Aorta (tissue), 5 donors: ENCODE data around the gene USH1C. TPM values are rescaled to one million over a fixed set of nuclear protein-coding genes. Genes with fewer than 3 reads are reported as not detected.

ENCODE experiments used
- ATAC-seq: fragments of 200-7000 bp; cut with Tn5 transposase; one replicate; pipeline ENCODE4 v1.9.1; 2022; ENCODE audit warnings: moderate library complexity; ENCODE audit not compliant: low FRiP score
- DNase-seq, 2 donors: peaks; one replicate each; pipeline ENCODE4 v3.0.0-alpha.2; 2020
- H3K27ac ChIP-seq, 2 donors: one replicate each; pipeline ENCODE4 v1.5.1; 2013; ENCODE audit warnings: low read length in 2 of 2, mild to moderate bottlenecking in 2 of 2, moderate library complexity in 2 of 2, control low read depth in 1 of 2, inconsistent platforms in 1 of 2, low read depth in 1 of 2
- H3K27me3 ChIP-seq, 2 donors: one replicate each; pipeline ENCODE4 v1.6.1; 2013; ENCODE audit warnings: control low read depth in 1 of 2, low read length in 1 of 2, mild to moderate bottlenecking in 1 of 2, moderate library complexity in 1 of 2; ENCODE audit not compliant: insufficient read depth in 2 of 2, control insufficient read depth in 1 of 2
- H3K36me3 ChIP-seq, 2 donors: one replicate each; pipeline ENCODE4 v1.6.1; 2013; ENCODE audit warnings: control low read depth in 1 of 2, low read length in 1 of 2, mild to moderate bottlenecking in 1 of 2; ENCODE audit not compliant: insufficient read depth in 2 of 2, control insufficient read depth in 1 of 2
- H3K4me1 ChIP-seq, 2 donors: one replicate each; pipeline ENCODE4 v1.6.1; 2013; ENCODE audit warnings: low read length in 2 of 2, control low read depth in 1 of 2, mild to moderate bottlenecking in 1 of 2, moderate library complexity in 1 of 2; ENCODE audit not compliant: insufficient read depth in 2 of 2, control insufficient read depth in 1 of 2
- H3K4me3 ChIP-seq, 2 donors: one replicate each; pipeline ENCODE4 v1.5.1; 2013; ENCODE audit warnings: low read length in 2 of 2, control low read depth in 1 of 2, mild to moderate bottlenecking in 1 of 2
- H3K9me3 ChIP-seq: one replicate; pipeline ENCODE4 v1.6.1; 2013; ENCODE audit warnings: mild to moderate bottlenecking, low read length; ENCODE audit not compliant: control insufficient read depth
- WGBS, 2 donors: extraction: QIAGEN DNeasy Blood & Tissue Kit; methylation state at CpG; one replicate each; pipeline ENCODE4 v1.1.7; 2013; 5-methylcytosine and 5-hydroxymethylcytosine counted together
- intact Hi-C, 2 donors: fragments of 100-400 bp; cut with DNase I; formaldehyde crosslinking; loops; one replicate each; pipeline versions ENCODE4 v1.14.2 to v1.15.0; 2022
- polyA plus RNA-seq, 2 donors: library from polyadenylated mRNA; stranded (reverse); fragments of 200-250 nt; gene quantifications; one replicate each; pipeline ENCODE4 v1.2.3, GENCODE V29; 2013
- total RNA-seq, 2 donors: library from RNA; stranded (reverse); fragmentation: NEBNext Ultra II Directional; extraction: Animal tissue kit (Norgen Biotek cat#: 25700); gene quantifications; one replicate each; pipeline ENCODE4 v1.2.1, GENCODE V29; 2021
- donor health status: healthy with polysubstance abuse.
- donor health status: Bipolar disorder and iron deficiency.
- donor health status: DM: no; HTN: no; CAD: no.
- donor health status: DM: no; HTN: no; CAD: no.
- donor health status: DM: yes; HTN: yes; CAD: no.

Gene USH1C
- total and polyA plus RNA-seq, 4 donors, result 0.46 to 20.4 TPM; not detected in 2

GRCh38 chr11:17519061-17519885, 24.9 kb downstream of the USH1C start:
- no peaks in the 10 kb centered on the region for H3K9me3 ChIP-seq
- no peak for DNase-seq
- no peaks in the 10 kb centered on the region for H3K4me1 ChIP-seq
- H3K4me3 ChIP-seq, result no peak overlapping the region
- H3K27me3 ChIP-seq, result no peaks in the 10 kb centered on the region
- 86 to 90% methylated on average over 7 of the region's 7 CpGs for WGBS, 2 donors
- H3K36me3 ChIP-seq, result no peaks in the 10 kb centered on the region
- ATAC-seq, result no peak
- intact Hi-C loops, result no loop called here
- H3K27ac ChIP-seq, result no peak overlapping the region

GRCh38 chr11:17518366-17518765, 25.9 kb downstream of the USH1C start:
- Histone ChIP-seq H3K36me3 (no peaks in the 10 kb centered on the region), H3K27ac (no peak overlapping the region), H3K4me1 (no peaks in the 10 kb centered on the region), H3K27me3 (no peaks in the 10 kb centered on the region), H3K9me3 (no peaks in the 10 kb centered on the region), H3K4me3 (no peak overlapping the region)
- ATAC-seq, result no peak
- WGBS, 2 donors, result 82 to 98% methylated on average over 2 of the region's 2 CpGs
- DNase-seq, result no peak
- intact Hi-C loops, result no loop called here

- intact Hi-C loops, result no loop called here
- H3K36me3 ChIP-seq, result no peaks in the 10 kb centered on the region
- WGBS, 2 donors, result 95 to 99% methylated on average over 10 of the region's 10 CpGs
- ATAC-seq (no peak), DNase-seq (no peak)
- H3K4me1 ChIP-seq, result no peaks in the 10 kb centered on the region
- no peak overlapping the region for H3K27ac ChIP-seq
- no peaks in the 10 kb centered on the region for H3K9me3 ChIP-seq
- H3K4me3 ChIP-seq, result no peak overlapping the region
- no peaks in the 10 kb centered on the region for H3K27me3 ChIP-seq
Measured at GRCh38 chr11:17517186-17517585, 27.0 kb downstream of the USH1C start.

GRCh38 chr11:17516551-17517150, 27.6 kb downstream of the USH1C start:
- Histone ChIP-seq H3K4me3 (no peak overlapping the region), H3K27ac (no peak overlapping the region), H3K36me3 (no peaks in the 10 kb centered on the region), H3K9me3 (no peaks in the 10 kb centered on the region), H3K27me3 (no peaks in the 10 kb centered on the region), H3K4me1 (no peaks in the 10 kb centered on the region)
- DNase-seq (no peak), ATAC-seq (no peak)
- WGBS, 2 donors, result 93 to 94% methylated on average over 7 of the region's 7 CpGs
- intact Hi-C loops, result no loop called here

GRCh38 chr11:17515443-17516176, 28.6 kb downstream of the USH1C start:
- no peak overlapping the region for H3K27ac ChIP-seq
- ATAC-seq, result no peak
- no peaks in the 10 kb centered on the region for H3K27me3 ChIP-seq
- no peaks in the 10 kb centered on the region for H3K9me3 ChIP-seq
- no peaks in the 10 kb centered on the region for H3K4me1 ChIP-seq
- 66 to 73% methylated on average over 5 of the region's 5 CpGs for WGBS, 2 donors
- no peaks in the 10 kb centered on the region for H3K36me3 ChIP-seq
- intact Hi-C loops, result no loop called here
- DNase-seq, result no peak
- no peak overlapping the region for H3K4me3 ChIP-seq

- intact Hi-C loops, result no loop called here
- Histone ChIP-seq H3K27me3 (no peaks in the 10 kb centered on the region), H3K27ac (no peak overlapping the region), H3K4me1 (no peaks in the 10 kb centered on the region), H3K9me3 (no peaks in the 10 kb centered on the region), H3K4me3 (no peak overlapping the region), H3K36me3 (no peaks in the 10 kb centered on the region)
- ATAC-seq (no peak), DNase-seq (no peak)
- WGBS, 2 donors, result 90% methylated on average over 4 of the region's 4 CpGs
Measured at GRCh38 chr11:17514476-17514875, 29.7 kb downstream of the USH1C start.

GRCh38 chr11:17513853-17514252, 30.4 kb downstream of the USH1C start:
- ATAC-seq (no peak), DNase-seq (no peak)
- 82 to 85% methylated on average over 1 of the region's 1 CpG for WGBS, 2 donors
- Histone ChIP-seq H3K9me3 (no peaks in the 10 kb centered on the region), H3K36me3 (no peaks in the 10 kb centered on the region), H3K27me3 (no peaks in the 10 kb centered on the region), H3K4me1 (peaks cover 0 to 4% of the 10 kb centered on the region in 2 donors), H3K4me3 (no peak overlapping the region), H3K27ac (no peak overlapping the region)
- intact Hi-C loops, result no loop called here

GRCh38 chr11:17512101-17512500, 32.1 kb downstream of the USH1C start:
- Histone ChIP-seq H3K36me3 (no peaks in the 10 kb centered on the region), H3K27ac (no peak overlapping the region), H3K4me3 (no peak overlapping the region), H3K4me1 (peaks cover 0 to 6% of the 10 kb centered on the region in 2 donors), H3K9me3 (no peaks in the 10 kb centered on the region), H3K27me3 (no peaks in the 10 kb centered on the region)
- 13 to 22% methylated on average over 2 of the region's 2 CpGs for WGBS, 2 donors
- DNase-seq, result no peak
- ATAC-seq, result no peak
- intact Hi-C loops, result no loop called here
